IMR-90 (cell line): ENCODE data around the gene KRTAP19-3.

Experiments used
- BHLHE40 ChIP-seq: fragments of 150-350 bp; IDR thresholded peaks from 2 replicates; pipeline ENCODE4 v1.6.1; 2016; ENCODE audit warnings: mild to moderate bottlenecking, low read depth, low read length
- CEBPB ChIP-seq: IDR thresholded peaks from 2 replicates; pipeline ENCODE4 v1.6.1; 2012; ENCODE audit warnings: low read depth, low read length, improper control_type of control experiment
- MXI1 ChIP-seq: IDR thresholded peaks from 2 replicates; pipeline ENCODE4 v1.6.1; 2012; ENCODE audit warnings: low read depth, mild to moderate bottlenecking, low read length, moderate library complexity, borderline replicate concordance
- POLR2A ChIP-seq: IDR thresholded peaks from 2 replicates; pipeline ENCODE4 v1.6.1; 2012; ENCODE audit warnings: mild to moderate bottlenecking, low read depth, low read length
- RAD21 ChIP-seq: IDR thresholded peaks from 2 replicates; pipeline ENCODE4 v1.6.1; 2012; ENCODE audit warnings: low read length, improper control_type of control experiment
- RCOR1 ChIP-seq: IDR thresholded peaks from 2 replicates; pipeline ENCODE4 v1.6.1; 2012; ENCODE audit warnings: mild to moderate bottlenecking, low read length, improper control_type of control experiment; ENCODE audit not compliant: insufficient replicate concordance
- SMC3 ChIP-seq: fragments of 150-350 bp; IDR thresholded peaks from 2 replicates; pipeline ENCODE4 v1.6.1; 2016; ENCODE audit warnings: low read depth, mild to moderate bottlenecking, antibody characterized with exemption, low read length, moderate library complexity
- TF ChIP-seq, protein P1 (sequence below): conservative IDR thresholded peaks from 2 replicates; pipeline ENCODE4 v1.5.1; 2012; ENCODE audit warnings: mild to moderate bottlenecking, low read depth, low read length, improper control_type of control experiment
- TF ChIP-seq, protein P2 (sequence below): fragments of 150-350 bp; IDR thresholded peaks from 2 replicates; pipeline ENCODE4 v1.6.1; 2016; ENCODE audit warnings: low read depth, mild to moderate bottlenecking, low read length, moderate library complexity, borderline replicate concordance

GRCh38 chr21:30497065-30497464 lies 5.3 kb upstream of the KRTAP19-3 start, which contains the start of gene KRTAP19-4:
- TF ChIP-seq POLR2A, result no peak
- TF ChIP-seq, protein P1, sequence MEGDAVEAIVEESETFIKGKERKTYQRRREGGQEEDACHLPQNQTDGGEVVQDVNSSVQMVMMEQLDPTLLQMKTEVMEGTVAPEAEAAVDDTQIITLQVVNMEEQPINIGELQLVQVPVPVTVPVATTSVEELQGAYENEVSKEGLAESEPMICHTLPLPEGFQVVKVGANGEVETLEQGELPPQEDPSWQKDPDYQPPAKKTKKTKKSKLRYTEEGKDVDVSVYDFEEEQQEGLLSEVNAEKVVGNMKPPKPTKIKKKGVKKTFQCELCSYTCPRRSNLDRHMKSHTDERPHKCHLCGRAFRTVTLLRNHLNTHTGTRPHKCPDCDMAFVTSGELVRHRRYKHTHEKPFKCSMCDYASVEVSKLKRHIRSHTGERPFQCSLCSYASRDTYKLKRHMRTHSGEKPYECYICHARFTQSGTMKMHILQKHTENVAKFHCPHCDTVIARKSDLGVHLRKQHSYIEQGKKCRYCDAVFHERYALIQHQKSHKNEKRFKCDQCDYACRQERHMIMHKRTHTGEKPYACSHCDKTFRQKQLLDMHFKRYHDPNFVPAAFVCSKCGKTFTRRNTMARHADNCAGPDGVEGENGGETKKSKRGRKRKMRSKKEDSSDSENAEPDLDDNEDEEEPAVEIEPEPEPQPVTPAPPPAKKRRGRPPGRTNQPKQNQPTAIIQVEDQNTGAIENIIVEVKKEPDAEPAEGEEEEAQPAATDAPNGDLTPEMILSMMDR, result no peak
- TF ChIP-seq SMC3, result no peak
- no peak for TF ChIP-seq RAD21
- TF ChIP-seq BHLHE40, result no peak
- no peak for TF ChIP-seq RCOR1
- TF ChIP-seq CEBPB, result no peak
- no peak for TF ChIP-seq MXI1
- TF ChIP-seq, protein P2, sequence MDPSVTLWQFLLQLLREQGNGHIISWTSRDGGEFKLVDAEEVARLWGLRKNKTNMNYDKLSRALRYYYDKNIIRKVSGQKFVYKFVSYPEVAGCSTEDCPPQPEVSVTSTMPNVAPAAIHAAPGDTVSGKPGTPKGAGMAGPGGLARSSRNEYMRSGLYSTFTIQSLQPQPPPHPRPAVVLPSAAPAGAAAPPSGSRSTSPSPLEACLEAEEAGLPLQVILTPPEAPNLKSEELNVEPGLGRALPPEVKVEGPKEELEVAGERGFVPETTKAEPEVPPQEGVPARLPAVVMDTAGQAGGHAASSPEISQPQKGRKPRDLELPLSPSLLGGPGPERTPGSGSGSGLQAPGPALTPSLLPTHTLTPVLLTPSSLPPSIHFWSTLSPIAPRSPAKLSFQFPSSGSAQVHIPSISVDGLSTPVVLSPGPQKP, result no peak
